ENCODE measurements around the gene ZMAT2.
"Not testable (repeated sequence)": the region's sequence is repeated elsewhere in the genome, so short reads cannot be mapped to it uniquely, and the experiment has no call there.

Gene ZMAT2

DNA sequence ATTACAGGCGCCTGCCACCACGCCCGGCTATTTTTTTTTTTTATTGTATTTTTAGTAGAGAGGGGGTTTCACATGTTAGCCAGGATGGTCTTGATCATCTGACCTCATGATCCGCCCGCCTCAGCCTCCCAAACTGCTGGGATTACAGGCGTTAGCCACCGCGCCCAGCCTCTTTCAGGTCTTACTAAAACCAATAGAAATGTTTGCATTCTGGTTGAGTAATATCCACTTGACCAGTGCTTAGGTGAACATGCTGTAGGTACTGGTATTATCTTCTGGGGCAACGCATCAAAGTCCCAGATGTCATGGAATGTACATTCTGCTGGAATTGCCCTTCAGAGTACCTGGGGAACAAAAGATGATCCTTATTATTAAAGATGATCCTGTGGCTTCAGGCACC lies 8.5 kb downstream of the ZMAT2 start:
- not testable (repeated sequence) for DNase-seq (ENCODE audit: low read depth)

DNA sequence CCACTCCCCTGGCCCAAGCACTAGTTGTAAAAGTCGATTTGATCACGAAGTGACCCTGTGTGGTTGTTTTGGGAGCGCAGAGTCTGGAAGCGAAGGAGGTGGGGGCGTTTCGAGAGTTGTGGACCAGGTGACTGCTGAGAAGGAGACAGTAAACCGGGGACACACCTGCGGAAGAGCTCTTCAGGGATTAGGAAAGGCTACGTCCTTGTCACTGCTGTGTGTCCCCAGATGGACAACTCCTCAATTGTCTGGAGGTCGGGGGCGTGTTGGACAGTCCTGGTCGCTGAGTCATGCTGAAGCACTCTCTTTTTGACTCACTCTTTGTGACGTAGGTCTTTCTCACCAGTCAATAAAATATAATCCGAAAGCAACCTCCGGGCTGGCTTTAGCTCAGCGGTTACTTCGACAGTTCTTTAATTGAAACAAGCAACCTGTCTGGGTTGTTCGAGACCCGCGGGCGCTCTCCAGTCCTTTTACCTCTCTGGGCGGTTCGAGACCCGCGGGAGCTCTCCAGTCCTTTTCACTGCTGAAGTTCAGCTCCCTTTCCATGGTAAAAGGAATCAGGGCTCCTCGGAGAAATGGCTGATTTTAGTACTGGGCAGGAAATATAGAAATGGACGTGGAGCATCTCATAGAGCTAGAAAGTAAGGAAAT lies 10.8 kb downstream of the ZMAT2 start:
- DNase-seq (ENCODE audit: low read depth) = peak; percentile 74

DNA sequence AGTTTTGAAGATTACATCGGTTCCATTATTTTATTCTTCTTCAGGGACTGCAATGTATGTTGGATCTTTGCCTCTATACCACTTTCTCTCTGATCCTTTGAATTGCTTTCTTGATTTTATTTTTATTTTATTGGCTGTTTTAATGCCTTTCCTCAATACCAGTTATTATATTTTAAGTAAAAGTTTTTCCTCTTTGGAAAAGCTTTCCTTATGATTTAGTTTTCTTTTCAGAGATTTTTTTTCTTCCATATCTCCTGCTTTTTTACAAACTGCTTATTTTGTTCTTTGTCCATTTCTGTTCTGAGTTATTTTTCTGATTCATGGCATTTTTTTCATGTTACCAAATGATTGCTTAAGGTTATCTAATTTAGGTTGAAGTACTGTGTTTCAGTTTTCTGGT lies 11.5 kb downstream of the ZMAT2 start:
- no peak for DNase-seq (ENCODE audit: low read depth)

DNA sequence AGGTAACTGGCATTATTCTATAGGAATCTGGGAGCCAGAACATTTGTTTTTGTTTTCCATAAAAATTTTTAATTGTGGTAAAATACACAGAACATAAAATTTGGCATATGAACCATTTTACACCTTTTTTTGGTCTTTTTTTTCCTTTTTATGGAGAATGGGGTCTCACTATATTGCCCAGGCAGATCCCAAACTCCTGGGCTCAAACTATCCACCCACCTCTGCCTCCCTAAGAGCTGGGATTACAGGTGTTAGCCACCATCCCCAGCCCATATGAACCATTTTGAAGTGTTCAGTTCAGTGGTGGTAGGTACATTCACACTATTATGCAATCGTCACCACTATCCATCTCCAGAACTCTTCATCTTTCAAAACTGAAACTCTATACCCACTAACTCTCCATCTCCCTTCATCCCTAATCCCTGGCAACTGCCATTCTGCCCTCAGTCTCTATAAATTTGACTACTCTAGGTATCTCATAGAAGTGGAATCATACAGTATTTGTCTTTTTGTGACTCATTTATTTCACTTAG lies 13.4 kb downstream of the ZMAT2 start:
- DNase-seq (ENCODE audit: low read depth) = no peak

DNA sequence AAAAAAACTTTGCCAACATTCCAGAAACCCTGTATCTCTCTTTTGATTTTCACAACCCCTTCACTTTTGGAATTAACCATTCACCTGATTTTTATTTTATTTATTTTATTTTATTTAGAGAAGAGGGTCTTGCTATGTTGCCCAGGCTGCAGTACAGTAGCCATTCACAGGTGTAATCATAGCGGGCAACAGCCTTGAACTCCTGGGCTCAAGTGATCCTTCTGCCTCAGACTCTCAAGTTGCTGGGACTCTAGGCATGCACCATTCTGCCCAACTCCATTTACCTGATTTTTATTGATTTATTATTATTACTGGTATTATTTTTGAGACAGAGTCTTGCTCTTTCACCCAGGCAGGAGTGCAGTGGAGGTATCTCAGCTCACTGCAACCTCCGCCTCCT lies 16.0 kb downstream of the ZMAT2 start:
- not testable (repeated sequence) for DNase-seq (ENCODE audit: low read depth)

DNA sequence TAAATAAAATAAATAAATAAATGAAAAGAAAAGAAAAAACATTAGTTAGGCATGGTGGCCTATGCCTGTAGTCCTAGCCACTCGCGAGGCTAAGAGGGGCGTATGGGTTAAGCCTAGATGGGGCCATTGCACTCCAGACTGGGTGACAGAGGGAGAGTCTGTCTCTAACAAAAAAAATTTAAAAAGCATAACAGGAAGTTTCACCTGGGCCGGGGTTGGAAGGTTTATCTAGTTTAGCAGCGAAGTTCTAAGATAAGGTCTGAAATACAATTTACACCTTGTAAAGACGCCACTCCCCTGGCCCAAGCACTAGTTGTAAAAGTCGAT lies 18.0 kb downstream of the ZMAT2 start:
- DNase-seq (ENCODE audit: low read depth) = no peak

DNA sequence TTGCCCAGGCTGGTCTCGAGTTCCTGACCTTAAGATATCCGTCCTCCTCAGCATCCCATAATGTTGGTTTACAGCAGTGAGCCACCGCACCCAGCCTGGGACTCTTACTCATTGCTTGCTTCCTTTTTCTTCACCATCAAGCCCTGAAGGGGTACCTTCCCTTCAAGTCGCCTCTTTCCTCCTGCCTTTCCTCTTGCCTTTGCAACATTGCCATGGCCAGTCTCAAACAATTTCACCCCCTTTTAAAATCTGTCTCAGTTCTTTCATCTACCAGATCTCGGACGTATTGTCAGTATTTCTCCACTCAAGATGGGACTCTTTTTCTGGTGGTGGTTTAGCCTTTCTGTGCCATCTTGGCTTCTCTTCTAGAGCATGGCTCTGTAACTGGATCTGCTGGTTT lies 20.5 kb downstream of the ZMAT2 start:
- not testable (repeated sequence) for DNase-seq (ENCODE audit: low read depth)

DNA sequence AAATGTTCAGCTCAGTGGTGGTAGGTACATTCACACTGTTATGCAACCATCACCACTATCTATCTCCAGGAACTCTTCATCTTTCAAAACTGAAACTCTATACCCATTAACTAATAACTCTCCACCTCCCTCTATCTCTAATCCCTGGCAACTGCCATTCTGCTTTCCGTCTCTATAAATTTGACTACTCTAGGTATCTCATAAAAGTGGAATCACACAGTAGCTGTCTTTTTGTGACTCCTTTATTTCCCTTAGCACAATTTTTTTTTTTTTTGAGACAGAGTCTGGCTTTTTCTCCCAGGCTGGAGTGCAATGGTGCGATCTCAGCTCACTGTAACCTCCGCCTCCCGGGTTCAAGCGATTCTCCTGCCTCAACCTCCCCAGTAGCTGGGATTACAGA lies 21.1 kb downstream of the ZMAT2 start:
- not testable (repeated sequence) for DNase-seq (ENCODE audit: low read depth)

DNA sequence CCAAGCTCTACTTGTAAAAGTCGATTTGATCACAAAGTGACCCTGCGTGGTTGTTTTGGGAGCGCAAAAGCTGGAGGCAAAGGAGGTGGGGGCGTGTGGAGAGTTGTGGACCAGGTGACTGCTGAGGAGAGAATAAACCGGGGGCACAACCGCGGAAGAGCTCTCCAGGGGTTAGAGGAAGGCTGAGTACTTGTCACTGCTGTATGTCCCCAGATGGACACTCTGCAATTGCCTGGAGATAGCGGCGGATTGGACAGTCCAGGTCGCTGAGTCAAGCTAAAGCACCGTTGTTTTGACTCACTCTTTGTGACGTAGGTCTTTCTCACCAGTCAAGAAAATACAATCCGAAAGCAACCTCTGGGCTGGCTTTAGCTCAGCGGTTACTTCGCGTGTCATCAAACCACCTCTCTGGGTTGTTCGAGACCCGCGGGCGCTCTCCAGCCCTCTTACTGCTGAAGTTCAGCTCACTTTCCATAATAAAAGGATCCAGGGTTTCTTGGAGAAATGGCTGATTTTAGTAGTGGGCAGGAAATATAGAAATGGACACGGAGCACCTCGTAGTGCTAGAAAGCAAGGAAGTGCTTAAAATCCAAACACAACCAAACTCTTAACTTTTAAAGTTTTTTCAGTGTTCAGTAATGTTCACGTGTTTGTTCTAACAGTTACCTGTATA lies 25.7 kb downstream of the ZMAT2 start:
- peak; percentile 44 for DNase-seq (ENCODE audit: low read depth)

DNA sequence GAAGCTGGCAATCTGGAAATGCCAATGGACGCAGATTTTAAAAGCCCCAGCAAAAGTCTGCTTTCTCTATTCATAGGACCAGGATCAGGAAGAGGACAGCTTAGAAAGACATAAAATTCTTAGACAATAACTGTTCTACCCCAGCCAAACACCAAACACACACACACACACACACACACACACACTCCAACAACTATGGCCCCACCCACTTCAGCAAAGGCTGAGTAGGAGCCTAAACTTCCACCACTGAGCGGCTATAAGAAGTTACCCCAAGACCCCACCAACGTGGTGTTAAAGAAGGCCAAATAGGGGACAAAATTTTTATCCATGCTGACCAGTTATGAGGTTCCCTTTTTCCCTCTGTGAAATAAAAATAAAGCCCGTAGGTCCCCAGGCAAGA lies 32.9 kb downstream of the ZMAT2 start:
- DNase-seq (ENCODE audit: low read depth) = no peak

DNA sequence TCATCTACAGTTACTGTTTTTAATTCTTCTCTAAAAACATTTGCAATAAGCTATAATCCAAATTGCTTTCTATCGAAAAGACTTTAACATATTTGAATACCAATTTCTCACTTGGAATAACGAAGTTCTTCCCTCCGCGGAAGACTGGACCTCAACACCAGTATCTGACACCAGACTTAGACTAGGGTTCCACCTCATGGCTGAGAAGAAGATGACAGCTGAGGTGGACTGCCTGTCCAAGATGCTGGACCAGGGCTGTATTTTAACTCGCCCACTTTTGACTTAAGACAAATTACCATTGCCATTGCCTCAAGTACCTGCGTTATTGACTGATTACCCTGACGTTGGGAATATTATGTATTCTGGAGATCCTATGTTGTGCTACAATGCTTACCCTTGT lies 34.1 kb downstream of the ZMAT2 start:
- DNase-seq (ENCODE audit: low read depth) = no peak

DNA sequence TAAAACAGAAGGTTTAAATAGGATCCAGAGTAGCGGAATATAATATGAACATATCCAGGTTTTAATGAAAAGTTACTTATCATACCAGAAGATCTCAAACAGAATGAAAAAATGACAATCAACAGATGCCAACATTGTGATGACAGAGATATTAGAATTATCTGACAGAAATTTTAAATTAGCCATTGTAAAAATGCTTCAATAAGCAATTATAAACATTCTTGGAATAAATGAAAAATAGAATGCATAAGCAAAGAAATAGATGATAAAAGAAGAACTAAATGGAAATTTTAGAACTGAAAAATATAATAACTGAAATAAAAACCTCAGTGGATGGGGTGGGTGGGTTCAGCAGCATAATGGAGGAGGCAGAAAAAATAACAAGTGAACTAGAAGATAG lies 37.2 kb downstream of the ZMAT2 start:
- DNase-seq (ENCODE audit: low read depth) = no peak

DNA sequence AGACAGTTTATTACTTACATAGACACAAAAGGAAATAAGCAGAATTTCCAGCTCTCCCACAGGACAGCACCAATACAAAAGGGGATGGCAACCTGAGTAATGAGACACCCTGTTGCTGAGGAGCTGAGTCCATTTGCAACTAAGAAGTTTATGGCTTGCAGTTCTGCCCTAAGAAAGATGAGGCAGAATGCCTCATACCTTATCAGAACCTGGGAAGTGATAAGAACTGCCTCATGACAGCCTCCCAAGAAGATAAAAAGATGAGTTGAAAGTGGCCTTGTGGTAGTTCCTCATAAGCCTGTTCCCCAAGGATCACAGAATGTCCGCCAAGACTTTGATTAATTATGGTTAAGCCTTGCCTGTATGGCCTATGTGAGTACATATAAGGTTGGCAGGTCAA lies 41.7 kb downstream of the ZMAT2 start:
- no peak for DNase-seq (ENCODE audit: low read depth)

DNA sequence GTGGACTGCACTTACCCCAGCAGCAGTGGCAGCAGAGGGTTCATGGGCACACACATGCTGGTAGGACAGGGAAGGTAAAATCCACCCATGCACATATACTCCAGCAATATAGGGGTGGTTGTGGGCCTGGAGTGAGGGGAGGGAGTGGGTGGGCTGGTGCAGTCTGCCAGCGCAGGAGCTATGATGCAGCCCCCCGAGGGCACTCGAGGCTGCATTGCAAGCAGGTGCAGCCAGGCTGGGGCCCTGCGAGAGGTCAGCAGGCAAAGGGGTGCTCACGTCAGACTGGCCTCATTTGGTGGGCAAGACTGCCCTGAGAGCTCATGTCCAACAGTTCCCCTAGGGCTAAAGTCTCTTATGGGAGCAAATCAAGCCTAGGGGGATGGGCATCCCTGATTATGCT lies 53.3 kb downstream of the ZMAT2 start:
- DNase-seq (ENCODE audit: low read depth) = no peak

All from T follicular helper cell (primary cell).